GM20000 (cell line): ENCODE measurements around the gene SLC25A11.

Experiments used
- DNase-seq: peaks from one replicate; pipeline ENCODE4 v3.0.0; 2012; ENCODE audit warnings: low spot score
- CTCF ChIP-seq: IDR thresholded peaks from 2 replicates; pipeline ENCODE4 v1.5.1; 2012; ENCODE audit warnings: mild to moderate bottlenecking, control low read depth; ENCODE audit errors: extremely low read depth, missing control alignments

SLC25A11 gene

DNA sequence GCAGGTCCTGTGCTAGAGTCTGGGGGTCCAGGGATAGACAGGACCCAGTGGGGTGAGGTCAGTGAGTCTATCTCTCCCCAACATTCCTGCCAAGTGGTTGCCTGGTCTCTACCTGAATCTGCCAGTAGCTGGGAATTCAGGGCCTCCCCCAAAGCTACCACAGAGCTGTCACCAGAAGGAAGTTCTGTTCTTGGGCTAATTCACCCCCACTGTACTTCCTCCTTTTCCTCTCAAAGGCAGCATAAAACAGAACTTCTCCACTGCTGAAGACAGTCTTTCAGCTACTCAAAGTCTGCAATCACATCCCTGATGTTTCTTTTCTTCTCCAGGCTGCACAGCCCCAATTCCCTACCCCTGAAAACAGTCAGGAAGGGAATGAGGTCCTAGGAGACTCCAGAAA, 38.9 kb upstream of the SLC25A11 start:
- no peak for TF ChIP-seq CTCF
- no peak for DNase-seq

DNA sequence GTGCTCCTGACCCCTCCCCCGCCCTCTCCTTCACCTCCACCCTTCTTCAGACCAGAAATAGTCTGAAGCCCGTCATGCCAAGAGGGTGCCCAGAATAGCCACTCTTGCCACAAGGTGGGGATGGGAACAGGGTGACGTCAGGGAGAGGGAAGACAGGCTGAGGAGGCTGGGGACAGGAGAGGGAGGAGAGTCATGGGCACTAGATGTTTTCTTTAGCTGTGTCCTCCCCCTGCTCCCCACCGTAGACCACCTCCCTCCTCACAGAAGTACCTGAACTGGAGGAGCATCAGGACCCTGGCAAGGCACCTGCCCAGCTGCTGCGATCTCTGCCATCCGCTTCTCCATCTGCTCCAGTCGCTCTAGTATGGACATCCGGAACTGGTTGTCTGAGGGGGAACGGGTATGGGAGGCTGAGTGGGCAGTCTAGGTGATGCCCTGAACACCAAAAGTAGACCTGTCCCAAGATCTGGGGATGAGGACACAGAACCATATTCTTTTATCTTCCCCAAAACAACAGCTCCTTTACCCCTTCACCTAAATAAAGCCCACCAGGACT, 34.3 kb upstream of the SLC25A11 start:
- DNase-seq = no peak
- TF ChIP-seq CTCF = no peak

DNA sequence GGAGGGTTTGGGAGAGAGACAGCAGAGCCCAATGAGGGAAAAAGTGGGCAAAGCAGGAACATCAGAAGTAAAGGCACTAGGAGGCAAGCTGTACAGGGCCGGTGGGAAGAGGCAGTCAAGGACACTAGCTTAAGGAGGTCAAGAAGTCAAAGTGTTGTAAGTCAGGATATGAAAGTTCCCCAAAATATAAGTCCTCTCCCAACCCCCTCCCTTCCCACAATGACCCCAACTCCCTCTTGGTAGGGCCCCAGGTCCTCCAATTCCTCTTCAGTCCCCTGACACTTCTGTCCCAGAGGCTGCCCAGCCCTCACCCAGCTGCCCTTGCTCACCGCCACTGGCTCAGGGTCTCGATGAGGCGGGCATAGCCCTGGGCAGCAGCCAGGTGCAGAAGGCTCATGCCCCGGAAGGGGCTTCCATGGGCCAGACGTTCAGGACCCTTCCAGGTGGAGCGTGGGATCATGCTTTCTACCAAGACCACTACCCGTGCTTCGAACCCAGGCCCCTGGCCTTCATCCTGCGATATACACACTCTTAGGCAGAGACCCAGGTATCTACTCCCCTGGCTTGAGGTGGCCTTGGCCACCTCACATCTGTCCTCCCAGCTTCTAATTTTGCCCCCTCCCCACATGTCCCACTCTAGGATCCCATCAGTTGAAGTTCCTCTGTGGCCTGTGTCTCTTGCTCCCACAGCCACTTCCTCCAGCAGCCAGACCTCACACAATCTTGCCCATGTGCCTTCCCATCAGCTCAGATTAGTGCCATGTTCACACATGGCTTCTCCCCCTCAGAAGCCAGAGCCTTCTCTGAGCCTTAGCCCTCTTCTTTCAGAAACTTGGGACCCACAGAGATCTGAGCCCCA, 33.6 kb upstream of the SLC25A11 start:
- TF ChIP-seq CTCF = no peak

DNA sequence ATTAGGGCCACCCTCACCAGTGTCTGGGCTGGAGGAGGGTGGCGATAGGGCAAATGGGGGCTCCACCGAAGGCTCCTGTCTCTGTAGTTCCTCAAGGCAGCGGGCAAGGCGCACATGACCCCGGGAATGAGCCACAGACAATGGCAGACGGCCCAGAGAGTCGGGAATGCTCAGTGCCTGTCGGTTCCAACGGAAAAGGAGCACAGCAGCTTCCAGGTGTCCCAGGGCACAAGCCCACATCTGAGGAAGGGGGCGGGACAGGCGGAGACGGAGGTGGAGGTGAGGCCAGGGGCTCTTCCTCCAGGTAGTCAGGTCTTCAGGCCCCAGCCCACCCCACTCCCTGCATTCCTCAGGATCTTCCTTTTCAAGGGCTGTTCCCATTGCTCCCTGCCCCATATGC, 32.9 kb upstream of the SLC25A11 start:
- DNase-seq = no peak
- no peak for TF ChIP-seq CTCF

More for the DNA sequence above, 33.6 kb upstream of the SLC25A11 start:
- DNase-seq = no peak

GRCh38 chr17:4972322-4972721, 32.5 kb upstream of the SLC25A11 start:
- no peak for DNase-seq
- no peak for TF ChIP-seq CTCF

DNA sequence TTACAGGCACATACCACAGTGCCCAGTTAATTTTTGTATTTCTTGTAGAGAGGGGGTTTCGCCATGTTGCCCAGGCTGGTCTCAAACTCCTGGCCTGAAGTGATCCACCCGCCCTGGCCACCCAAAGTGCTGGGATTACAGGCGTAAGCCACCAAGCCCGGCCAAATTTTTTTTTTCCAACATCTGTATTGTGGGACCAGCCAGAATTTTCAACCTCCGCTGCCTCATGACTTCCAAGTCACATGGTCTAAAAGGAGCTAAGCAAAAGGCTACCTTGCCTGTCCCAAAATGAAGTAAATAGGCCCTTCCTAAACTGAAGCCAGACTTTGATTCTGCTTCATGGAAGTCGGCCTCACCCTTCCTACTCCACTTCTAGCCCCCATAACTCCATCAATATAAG, 32.0 kb upstream of the SLC25A11 start:
- no peak for TF ChIP-seq CTCF
- DNase-seq = no peak

GRCh38 chr17:4970273-4970672, 30.4 kb upstream of the SLC25A11 start:
- no peak for TF ChIP-seq CTCF

More at GRCh38 chr17:4970273-4970672, 30.4 kb upstream of the SLC25A11 start:
- DNase-seq = no peak
